ENCODE data around the gene DNMT3L.
"Not testable (repeated sequence)": the region's sequence is repeated elsewhere in the genome, so short reads cannot be mapped to it uniquely, and the experiment has no call there.

Gene DNMT3L

DNA sequence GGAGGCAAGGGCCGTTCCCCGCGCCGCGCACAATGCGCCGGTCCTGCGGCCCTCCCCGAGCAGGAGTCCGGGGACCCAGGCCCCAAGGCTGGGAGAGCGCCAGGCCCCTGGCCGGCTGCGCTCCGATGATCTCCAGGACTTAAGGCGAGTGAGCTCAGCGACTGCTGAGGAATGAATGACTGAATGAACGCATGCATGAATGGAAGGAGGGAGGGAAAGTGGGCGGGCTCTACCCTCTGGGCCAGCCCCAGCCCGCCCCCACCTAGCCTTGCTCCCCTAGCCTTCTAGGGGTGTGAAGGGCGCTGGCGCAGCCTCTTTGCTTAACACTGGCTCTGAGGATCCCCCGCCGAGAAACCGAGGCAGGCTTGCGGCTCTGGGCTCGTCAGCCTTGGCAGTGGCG lies 20.4 kb downstream of the DNMT3L start:
- not testable (repeated sequence) for DNase-seq

DNA sequence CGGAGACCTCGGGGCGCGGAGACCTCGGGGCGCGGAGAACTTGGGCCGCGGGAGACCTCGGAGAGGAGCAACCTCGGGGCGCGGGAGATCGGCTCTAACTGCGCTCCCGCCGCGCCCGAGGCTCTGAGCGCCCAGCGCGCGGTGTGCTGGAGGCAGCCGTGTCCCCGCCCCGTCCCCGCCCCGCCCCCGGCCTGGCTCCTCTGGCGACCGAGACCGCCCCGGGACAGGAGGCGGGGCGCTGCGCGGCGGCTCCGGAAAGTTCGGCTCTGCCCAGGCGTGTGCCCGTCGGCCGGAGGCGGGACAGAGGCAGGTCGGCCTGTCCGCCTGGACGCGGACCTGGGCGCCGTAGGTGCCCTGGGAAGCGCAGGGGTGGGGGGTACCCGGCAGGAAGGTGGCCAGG lies 20.9 kb downstream of the DNMT3L start, which contains the start of gene ICOSLG:
TSS of gene ICOSLG (minus strand) at position 102 of the 400 bp plus-strand sequence. CDS start 126 bp downstream, outside the sequence.
- DNase-seq = not testable (repeated sequence)

DNA sequence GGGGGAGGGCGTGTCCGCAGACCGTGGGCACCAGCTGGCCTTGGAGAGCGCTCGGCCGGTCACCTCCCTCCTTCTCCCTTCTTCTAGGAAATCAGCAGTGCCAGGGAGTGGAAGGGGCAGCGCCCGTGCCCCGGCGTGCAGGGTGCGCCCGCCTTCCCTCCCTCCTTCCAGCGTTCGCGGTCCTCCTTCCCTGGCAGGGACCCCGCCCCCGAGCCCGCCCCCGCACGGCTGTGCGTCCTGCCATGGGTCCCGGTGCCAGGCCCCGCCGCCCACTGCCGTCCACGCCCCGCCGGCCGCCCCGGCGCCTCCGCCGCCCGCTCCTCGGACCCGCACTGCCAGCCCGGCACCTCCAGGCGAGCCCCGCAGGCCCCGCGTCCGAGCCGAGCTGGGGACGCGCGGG lies 21.3 kb downstream of the DNMT3L start:
- not testable (repeated sequence) for DNase-seq

DNA sequence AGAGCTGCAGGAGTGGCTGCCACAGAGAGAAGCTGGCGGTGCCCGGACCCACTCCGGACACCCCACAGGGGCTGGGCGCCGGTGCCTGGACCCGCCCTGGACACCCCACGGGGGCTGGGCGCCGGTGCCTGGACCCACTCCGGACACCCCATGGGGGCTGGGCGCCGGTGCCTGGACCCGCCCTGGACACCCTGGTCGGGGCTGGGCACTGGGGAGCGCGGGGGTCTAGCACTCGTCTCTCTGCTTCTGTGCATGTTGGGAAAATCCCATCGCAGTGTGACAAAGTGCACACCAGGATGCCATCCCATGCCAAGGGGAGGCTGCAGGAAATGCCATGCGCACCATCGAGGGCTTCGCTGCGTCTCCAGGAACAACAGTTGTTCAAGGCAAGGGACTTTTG lies 32.1 kb downstream of the DNMT3L start:
- DNase-seq = not testable (repeated sequence)

DNA sequence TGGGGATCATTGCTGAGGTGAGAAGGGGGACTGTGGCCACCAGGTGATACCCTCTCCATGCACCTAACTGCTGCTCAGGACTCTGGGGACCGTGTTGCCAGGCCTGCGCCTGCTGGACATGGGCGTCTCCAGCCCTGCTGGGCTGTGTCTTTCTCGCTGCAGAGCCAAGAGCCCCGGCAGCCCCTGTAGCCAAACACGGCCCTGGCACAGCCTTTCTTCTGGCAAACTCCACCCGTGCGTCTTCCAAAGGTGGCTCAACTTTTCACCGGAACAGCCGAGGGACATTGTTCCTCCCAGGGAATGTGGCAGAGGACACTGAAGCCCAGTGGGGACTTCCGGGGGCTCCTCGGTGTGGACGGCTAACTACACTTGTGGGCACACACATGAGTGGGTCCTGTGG lies 33.6 kb downstream of the DNMT3L start:
- DNase-seq = not testable (repeated sequence)

DNA sequence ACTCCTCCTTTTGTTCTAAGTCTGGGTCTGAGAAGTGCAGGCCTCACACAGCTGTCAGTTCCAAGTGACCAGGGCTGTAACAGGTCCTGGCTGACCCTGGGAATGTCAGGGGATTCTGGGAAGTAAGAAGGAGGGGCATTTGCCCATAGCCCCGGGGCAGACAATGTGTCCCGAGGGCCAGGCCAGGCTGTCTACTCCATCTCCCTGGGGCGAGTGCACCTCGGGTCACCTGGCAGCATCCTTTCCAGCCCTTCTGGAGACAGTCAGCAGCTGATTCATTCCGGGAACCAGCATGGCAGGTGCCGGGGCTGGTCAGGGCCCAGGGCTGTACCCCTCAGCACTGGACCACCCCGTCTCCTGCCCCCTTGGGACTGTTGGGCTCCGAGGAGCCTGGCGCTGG lies 34.1 kb downstream of the DNMT3L start:
- DNase-seq = not testable (repeated sequence)

DNA sequence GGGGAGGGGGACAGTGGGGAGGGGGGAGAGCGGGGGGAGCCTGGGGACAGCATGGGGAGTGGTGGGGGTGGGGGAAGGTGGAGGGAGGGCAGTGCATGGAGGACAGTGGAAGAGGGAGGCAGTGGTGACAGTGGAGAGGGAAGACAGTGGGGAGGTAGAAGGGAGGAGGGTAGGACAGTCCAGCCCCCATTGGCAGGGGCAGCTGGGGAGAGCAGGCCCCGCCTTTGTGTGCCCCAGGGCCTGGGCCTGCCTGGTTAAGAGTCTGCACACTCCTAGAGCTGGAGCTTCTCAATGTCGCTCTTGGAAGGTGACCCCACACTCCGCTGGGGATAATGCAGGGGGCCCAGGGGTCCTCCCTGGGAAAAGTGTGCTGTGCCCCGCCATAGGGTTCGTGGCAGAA lies 36.1 kb downstream of the DNMT3L start:
- not testable (repeated sequence) for DNase-seq

DNA sequence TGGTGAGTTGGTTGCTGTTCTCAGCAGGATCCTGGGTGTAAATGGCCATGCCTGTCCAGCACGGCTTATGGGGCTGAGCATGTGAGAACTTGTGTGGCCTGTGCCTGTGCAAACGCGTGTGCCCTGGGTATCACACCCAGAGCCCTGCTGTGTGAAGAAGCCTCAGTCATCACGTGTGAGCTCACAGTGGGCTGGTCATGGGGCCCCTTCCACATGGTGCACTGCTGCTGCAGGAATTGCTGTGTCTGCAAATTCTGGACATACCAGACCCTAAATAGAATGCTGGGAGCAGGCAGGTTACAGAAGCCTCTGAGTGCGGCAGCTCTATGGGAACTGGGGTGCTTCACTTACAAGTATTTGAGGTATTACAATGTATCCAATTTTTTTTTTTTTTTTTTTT lies 38.4 kb downstream of the DNMT3L start:
- DNase-seq = not testable (repeated sequence)

DNA sequence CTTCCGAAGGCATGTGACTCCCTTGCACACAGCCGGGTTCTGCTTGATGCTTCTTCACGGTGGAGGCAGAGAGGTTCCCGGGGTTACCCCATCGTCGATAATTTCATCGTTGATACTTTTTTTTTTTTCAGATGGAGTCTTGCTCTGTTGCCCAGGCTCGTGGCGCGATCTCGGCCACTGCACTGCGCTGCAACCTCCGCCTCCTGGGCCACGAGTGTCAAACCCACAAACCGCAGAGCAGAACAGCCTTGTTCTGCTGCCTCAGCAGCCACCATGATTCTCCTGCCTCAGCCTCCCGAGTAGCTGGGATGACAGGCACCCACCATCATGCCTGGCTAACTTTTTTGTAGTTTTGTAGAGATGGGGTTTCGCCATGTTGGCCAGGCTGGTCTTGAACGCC lies 41.0 kb downstream of the DNMT3L start:
- not testable (repeated sequence) for DNase-seq

DNA sequence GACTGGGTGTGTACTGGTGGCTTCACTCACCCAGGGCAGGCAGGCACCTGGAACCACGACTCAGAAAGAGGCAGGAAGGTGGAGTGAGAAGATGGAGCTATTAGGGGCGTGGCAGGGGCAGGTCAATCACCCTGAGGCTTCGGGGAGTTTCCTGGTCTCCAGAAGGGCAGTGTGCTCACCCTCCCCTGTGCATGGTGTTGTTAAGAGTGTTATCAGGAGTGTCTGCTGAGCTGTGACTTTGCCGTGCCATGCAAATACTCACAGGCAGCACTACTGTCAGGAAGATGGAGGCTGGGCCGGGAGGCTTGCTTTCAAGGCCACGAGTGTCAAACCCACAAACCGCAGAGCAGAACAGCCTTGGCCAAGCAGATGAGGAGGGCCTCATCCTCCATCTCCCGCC lies 43.2 kb downstream of the DNMT3L start:
- not testable (repeated sequence) for DNase-seq

DNA sequence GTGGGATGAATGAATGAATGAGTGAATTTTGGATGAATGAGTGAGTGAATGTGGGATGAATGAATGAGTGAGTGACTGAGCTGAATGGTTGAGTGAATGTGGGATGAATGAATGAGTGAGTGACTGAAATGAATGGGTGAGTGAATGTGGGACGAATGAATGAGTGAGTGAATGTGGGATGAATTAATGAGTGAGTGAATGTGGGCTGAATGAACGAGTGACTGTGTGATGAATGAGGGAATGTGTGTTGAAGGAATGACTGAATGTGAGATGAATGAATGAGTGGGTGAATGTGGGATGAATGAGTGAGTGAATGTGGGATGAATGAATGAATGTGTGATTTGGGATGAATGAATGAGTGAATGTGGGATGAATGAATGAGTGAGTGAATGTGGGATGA lies 49.7 kb downstream of the DNMT3L start:
- not testable (repeated sequence) for DNase-seq

DNA sequence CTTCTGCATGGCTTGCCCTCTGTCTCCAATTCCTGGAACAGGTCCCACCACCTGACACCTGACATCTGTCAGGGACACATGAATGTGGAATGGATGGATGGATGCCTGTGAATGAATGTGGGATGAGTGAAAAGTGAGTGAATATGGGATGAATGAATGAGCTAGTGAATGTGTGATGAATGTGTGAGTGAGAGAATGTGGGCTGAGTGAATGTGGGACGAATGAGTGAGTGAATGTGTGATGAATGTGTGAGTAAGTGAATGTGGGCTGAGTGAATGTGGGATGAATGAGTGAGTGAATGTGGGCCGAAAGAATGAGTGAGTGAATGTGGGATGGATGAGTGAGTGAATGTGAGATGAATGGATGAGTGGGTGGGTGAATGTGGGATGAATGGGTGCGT lies 50.1 kb downstream of the DNMT3L start:
- DNase-seq = not testable (repeated sequence)

DNA sequence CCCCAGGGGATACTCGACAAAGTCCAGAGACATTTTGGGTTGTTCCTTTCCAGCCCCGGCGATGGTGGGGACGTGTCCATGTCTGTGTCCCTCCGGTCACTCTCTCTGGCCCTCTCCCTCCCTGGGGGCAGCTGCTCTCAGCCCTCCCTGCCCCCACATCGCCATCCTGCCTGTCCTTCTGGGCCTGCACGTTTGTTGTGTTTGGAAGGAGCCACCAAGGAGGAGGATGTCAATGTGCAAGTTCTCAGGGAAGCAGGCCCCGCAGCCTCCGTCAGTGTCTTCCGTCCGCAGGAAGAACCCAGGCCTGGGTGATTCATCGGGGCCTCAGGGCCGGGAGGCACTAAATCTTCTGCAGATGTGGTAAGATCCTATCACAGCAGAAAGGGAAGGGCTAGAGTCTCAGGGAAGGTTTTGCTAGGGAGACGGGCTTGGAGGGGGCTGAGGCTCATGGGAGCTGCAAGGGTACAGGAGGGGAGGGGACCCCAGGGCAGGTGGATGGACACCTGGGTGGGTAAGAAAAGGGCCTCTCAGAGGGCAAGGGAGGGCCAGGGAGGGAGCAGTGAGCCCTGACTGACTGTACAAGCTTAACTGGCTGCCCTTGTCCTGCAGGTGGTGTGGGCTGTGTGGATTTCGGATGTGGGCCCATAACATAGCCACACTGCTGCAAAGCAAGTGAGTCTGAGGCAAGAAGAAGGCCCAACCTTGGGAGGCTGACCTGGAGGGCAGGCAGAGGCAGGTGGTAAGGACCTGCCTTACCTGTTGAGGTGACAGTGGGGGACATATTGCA lies 53.6 kb downstream of the DNMT3L start:
- DNase-seq = not testable (repeated sequence)

DNA sequence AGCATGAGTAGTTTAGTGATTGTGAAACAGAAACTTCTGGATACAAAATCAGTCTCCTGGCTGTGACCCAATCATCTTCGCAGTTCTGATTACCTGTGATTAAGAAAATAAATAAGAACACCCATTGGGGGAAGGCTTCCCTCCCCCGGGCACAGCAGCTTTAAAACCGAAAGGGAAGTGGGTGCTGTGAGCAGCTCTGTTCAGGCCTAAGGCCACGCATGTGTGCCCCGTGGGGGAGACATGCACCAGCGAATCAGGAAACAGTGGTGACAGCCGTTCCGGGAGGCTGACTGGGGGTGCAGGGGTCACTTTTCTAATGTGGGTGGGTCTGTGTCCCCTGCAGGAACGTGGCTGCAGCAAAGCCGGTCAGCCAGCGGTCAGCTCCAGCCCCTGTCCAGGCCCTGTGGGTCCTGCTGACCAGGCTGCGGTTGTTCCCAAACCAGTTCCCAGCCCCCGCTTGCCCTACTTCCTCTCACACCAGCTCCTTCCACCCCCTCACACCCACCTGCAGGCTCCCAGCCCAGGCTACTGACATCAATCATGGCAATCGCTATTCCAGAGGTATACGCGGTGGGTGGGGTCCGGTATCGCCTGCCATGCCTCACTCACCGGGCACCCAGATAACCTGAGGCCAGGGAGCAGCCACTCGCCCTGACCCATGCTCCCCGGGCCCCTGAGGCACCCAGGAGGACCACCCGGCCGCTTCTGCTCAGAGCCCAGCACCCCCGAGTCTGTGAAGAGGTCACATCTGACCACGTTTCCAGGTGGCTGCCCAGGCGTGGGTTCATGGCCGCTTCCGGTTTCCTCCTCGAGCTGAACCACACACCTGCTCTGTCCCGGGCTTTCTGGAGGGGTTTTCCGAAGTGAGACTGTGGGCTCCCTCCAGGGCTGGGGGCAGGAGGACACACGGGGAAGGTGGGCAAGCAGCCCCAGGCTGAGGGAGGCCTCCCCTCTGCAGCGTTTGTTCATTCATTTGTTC lies 54.7 kb downstream of the DNMT3L start:
- DNase-seq = not testable (repeated sequence)

DNA sequence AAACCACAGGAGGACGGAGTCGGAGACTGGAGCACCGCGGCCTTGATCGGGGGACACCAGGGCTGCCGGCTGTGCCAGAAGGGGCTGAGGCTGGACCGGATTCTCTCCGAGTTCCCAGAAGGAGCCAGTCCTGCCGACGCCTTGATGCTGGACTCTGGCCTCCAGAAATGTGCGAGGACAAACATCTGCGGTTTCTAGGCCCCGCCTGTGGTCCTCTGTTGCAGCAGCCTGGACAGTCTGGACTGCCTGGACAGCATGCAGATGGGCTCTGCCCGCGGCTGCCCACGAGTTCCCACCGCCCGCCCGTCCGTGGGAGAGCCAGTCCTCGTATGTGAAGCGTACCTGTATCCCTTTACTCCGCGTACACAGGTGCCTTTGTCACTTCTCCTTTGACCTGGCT lies 55.5 kb downstream of the DNMT3L start:
- not testable (repeated sequence) for DNase-seq

DNA sequence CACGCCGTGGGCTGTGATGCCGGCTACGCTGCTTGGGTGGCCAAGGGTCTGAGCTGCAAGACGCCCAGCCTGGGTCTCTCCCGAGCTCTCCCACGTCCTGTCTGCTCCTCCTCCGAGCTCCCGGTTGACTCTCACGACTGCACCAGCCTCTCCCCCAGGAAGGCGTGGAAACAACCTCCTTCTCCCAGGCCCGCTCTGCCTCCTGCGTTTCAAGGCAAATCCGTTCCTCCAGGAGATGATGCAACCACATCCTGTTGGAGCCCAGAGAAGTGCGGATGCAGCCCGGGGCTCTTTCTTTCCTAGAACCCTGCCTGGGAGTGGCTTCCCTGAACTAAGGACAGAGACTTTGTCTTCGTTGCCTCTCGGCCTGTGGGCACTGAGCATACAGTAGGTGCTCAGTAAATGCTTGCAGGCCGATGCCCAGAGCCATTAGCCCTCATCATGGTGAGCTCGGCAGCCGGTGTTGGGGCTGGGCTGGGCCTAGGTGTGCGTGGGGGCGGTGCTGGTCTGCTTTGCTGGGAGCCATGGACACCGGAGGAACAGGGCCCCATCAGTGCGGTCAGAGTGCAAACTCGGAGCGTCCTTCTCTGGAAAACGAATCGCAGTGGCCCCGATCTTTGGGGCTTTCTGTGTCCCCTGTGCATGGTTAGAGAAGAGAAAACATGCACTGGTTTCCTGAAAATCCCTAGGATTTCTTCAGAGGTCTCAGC lies 59.0 kb downstream of the DNMT3L start:
- not testable (repeated sequence) for DNase-seq

DNA sequence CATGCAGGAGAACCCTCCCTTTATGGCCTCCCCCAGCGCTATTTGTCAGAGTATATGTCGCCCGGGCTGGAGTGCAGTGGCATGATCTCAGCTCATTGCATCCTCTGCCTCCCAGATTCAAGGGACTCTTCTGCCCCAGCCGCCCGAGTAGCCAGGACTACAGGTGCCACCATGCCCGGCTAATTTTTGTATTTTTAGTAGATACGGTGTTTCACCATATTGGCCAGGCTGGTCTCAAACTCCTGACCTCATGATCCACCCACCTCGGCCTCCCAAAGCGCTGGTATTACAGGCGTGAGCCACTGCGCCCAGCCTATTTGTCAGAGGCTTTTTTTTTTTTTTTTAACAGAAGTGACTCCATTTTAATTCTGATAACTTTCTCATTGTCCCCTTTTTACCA lies 61.7 kb downstream of the DNMT3L start:
- DNase-seq = not testable (repeated sequence)

DNA sequence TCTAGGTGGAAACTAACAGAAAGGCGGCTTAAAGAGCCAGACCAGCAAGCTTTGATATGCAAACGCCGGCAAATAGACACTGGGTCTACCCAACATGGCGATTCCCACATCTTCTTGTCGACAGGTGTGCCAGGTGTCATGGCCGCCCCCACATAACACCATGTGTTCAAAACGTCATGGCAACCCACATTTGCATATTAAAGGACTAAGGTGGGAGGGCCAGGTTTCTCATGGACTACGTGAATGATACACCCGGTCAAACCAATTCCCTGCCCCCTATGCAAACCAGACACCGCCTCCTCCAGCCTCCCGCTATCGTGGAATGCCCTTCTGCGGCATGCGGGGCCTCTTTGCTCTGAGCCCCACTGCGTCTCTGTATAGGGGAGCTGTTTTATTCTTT lies 62.2 kb downstream of the DNMT3L start:
- no peak for DNase-seq

DNA sequence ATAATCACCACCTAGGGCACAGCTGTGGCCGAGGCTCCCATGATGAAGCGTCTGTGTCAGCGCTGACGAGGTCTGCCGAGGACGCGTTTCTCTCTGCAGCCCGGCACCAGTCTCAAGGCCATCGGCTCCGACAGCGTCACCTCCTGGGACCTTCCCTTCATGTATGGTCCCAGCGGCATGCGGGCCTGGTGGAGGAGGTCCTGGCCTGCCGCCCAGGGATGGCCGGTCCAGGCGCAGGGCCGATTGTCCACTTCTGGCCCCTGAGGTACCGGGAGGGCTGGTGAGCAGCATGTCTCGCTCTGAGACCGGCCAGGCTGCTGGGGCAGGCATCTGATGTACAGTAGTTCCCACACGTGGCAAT lies 64.6 kb downstream of the DNMT3L start:
- not testable (repeated sequence) for DNase-seq

Data from bone marrow (tissue), 2 donors.